GM19397 (cell line): Measurements from ENCODE around the gene GRAMD2A.
A peak's percentile ranks its signal among the peaks of the same experiment; 100 is the strongest.

Source experiments
- ATAC-seq: cut with Tn5 transposase; IDR thresholded peaks from one replicate; pipeline ENCODE4 v1.9.1; 2021; ENCODE audit warnings: mild to moderate bottlenecking, moderate library complexity; ENCODE audit not compliant: unreplicated experiment

GRAMD2A gene

GRCh38 chr15:72169236-72169920 lies 28.2 kb downstream of the GRAMD2A start:
- no peak for ATAC-seq

GRCh38 chr15:72168808-72169190 lies 28.8 kb downstream of the GRAMD2A start:
- ATAC-seq: no peak

- ATAC-seq: no peak
Measured at GRCh38 chr15:72168131-72168807, 29.3 kb downstream of the GRAMD2A start.

GRCh38 chr15:72167445-72167844 lies 30.1 kb downstream of the GRAMD2A start:
- no peak for ATAC-seq

GRCh38 chr15:72166716-72167417 lies 30.7 kb downstream of the GRAMD2A start:
- no peak for ATAC-seq

GRCh38 chr15:72163719-72164118 lies 33.9 kb downstream of the GRAMD2A start:
- ATAC-seq: no peak

- no peak for ATAC-seq
Measured at GRCh38 chr15:72162569-72162968, 35.0 kb downstream of the GRAMD2A start.

GRCh38 chr15:72161361-72162132 lies 36.0 kb downstream of the GRAMD2A start:
- no peak for ATAC-seq

- no peak for ATAC-seq
Measured at GRCh38 chr15:72160696-72161245, 36.8 kb downstream of the GRAMD2A start.

- no peak for ATAC-seq
Measured at GRCh38 chr15:72156928-72157327, 40.7 kb downstream of the GRAMD2A start.

- peak; percentile 64 for ATAC-seq
Measured at GRCh38 chr15:72155635-72156616, 41.7 kb downstream of the GRAMD2A start.

- no peak for ATAC-seq
Measured at GRCh38 chr15:72155003-72155621, 42.5 kb downstream of the GRAMD2A start.

- no peak for ATAC-seq
Measured at GRCh38 chr15:72154316-72154715, 43.3 kb downstream of the GRAMD2A start.

- ATAC-seq: no peak
Measured at GRCh38 chr15:72153269-72154000, 44.2 kb downstream of the GRAMD2A start.

- ATAC-seq: no peak
Measured at GRCh38 chr15:72147418-72147817, 50.2 kb downstream of the GRAMD2A start.

GRCh38 chr15:72146934-72147333 lies 50.7 kb downstream of the GRAMD2A start:
- no peak for ATAC-seq

- no peak for ATAC-seq
Measured at GRCh38 chr15:72146221-72146620, 51.4 kb downstream of the GRAMD2A start.
